ENCODE measurements around the gene PRDX3.

PRDX3 gene

GRCh38 chr10:119178372-119179119, at the start of gene PRDX3:
TSS of gene PRDX3 (minus strand) at chr10:119178812. CDS start at chr10:119178790, 22 bp downstream.
- peak; percentile 97 for DNase-seq

GRCh38 chr10:119227825-119228224, 49.2 kb upstream of the PRDX3 start:
- DNase-seq: no peak

- DNase-seq: no peak
Measured at GRCh38 chr10:119225083-119225658, 46.6 kb upstream of the PRDX3 start.

- DNase-seq: no peak
Measured at GRCh38 chr10:119222966-119223386, 44.4 kb upstream of the PRDX3 start.

GRCh38 chr10:119222537-119222936, 43.9 kb upstream of the PRDX3 start:
- no peak for DNase-seq

- DNase-seq: no peak
Measured at GRCh38 chr10:119221666-119222065, 43.1 kb upstream of the PRDX3 start.

- no peak for DNase-seq
Measured at GRCh38 chr10:119221201-119221600, 42.6 kb upstream of the PRDX3 start.

- no peak for DNase-seq
Measured at GRCh38 chr10:119219871-119220270, 41.3 kb upstream of the PRDX3 start.

- DNase-seq: no peak
Measured at GRCh38 chr10:119217991-119218490, 39.4 kb upstream of the PRDX3 start.

- no peak for DNase-seq
Measured at GRCh38 chr10:119217401-119217800, 38.8 kb upstream of the PRDX3 start.

- no peak for DNase-seq
Measured at GRCh38 chr10:119216127-119216526, 37.5 kb upstream of the PRDX3 start.

GRCh38 chr10:119215371-119215770, 36.8 kb upstream of the PRDX3 start:
- DNase-seq: no peak

GRCh38 chr10:119211625-119212441, 33.2 kb upstream of the PRDX3 start:
- DNase-seq: peak; percentile 67

- no peak for DNase-seq
Measured at GRCh38 chr10:119211176-119211575, 32.6 kb upstream of the PRDX3 start.

GRCh38 chr10:119210633-119211032, 32.0 kb upstream of the PRDX3 start:
- no peak for DNase-seq

- DNase-seq: no peak
Measured at GRCh38 chr10:119209736-119210355, 31.2 kb upstream of the PRDX3 start.

GRCh38 chr10:119209035-119209735, 30.6 kb upstream of the PRDX3 start:
- DNase-seq: peak; percentile 85

- DNase-seq: no peak
Measured at GRCh38 chr10:119208553-119208940, 29.9 kb upstream of the PRDX3 start.

GRCh38 chr10:119207713-119208552, 29.3 kb upstream of the PRDX3 start:
- DNase-seq: peak; percentile 77

GRCh38 chr10:119207366-119207666, 28.7 kb upstream of the PRDX3 start, which contains the start of gene GRK5:
TSS of gene GRK5 (plus strand) at chr10:119207571. CDS start at chr10:119207918, 347 bp downstream.
- DNase-seq: peak; percentile 98

- DNase-seq: peak; percentile 90
Measured at GRCh38 chr10:119206603-119207365, 28.2 kb upstream of the PRDX3 start.

Measured in activated effector memory CD4-positive, alpha-beta T cell treated with anti-CD3 and anti-CD28 coated beads, Interleukin-2, amount 50 U/mL, for 16 hours (primary cell).